Naive thymus-derived CD4-positive, alpha-beta T cell (primary cell): ENCODE measurements around the gene CAPG. TPM values are rescaled to one million over a fixed set of nuclear protein-coding genes. Genes with fewer than 3 reads are reported as not detected.

Experiments
- ATAC-seq: fragments of 150-1000 bp; cut with Tn5 transposase; 2 replicates; pipeline ENCODE4 v1.10.0; 2021; ENCODE audit warnings: mild to moderate bottlenecking, moderate library complexity
- CTCF ChIA-PET: fragments of 350-600 bp; sonication (Branson Sonifier 250); formaldehyde crosslinking; loops from one replicate; lab custom pipeline; 2021; ENCODE audit warnings: antibody characterized with exemption; lab: Charles Lee
- POLR2A ChIA-PET: fragments of 350-600 bp; sonication (Branson Sonifier 250); formaldehyde crosslinking; loops from one replicate; lab custom pipeline; 2021; ENCODE audit warnings: antibody characterized with exemption, inconsistent platforms; lab: Charles Lee
- DNase-seq, 9 donors: peaks; one replicate each; pipeline versions ENCODE4 v3.0.0 to v3.0.0-alpha.2; 2020 to 2022; ENCODE audit warnings: mixed read lengths in 1 of 9
- H3K27ac ChIP-seq: one replicate; pipeline ENCODE4 v1.7.0; 2013; ENCODE audit warnings: mild to moderate bottlenecking, low read depth, low read length, moderate library complexity
- H3K27me3 ChIP-seq, 2 donors: one replicate each; pipeline ENCODE4 v1.7.0; 2013; ENCODE audit warnings: low read length in 2 of 2, mild to moderate bottlenecking in 2 of 2, moderate library complexity in 2 of 2; ENCODE audit not compliant: control insufficient read depth in 2 of 2, insufficient read depth in 2 of 2
- H3K36me3 ChIP-seq, 3 experiments: 1 replicate in 2 of 3; 2 replicates in 1 of 3; pipeline ENCODE4 v1.7.0; 2013; ENCODE audit warnings: low read length in 3 of 3, mild to moderate bottlenecking in 3 of 3, moderate library complexity in 1 of 3; ENCODE audit not compliant: insufficient read depth in 3 of 3, control insufficient read depth in 2 of 3
- H3K4me1 ChIP-seq, 2 donors: one replicate each; pipeline ENCODE4 v1.7.0; 2013; ENCODE audit warnings: low read length in 2 of 2, mild to moderate bottlenecking in 2 of 2, moderate library complexity in 1 of 2; ENCODE audit not compliant: control insufficient read depth in 2 of 2, insufficient read depth in 2 of 2
- H3K4me3 ChIP-seq: 2 replicates; pipeline ENCODE4 v1.7.0; 2013; ENCODE audit warnings: mild to moderate bottlenecking, low read length
- H3K9me3 ChIP-seq, 3 experiments: 1 replicate in 2 of 3; 2 replicates in 1 of 3; pipeline ENCODE4 v1.7.0; 2013; ENCODE audit warnings: low read length in 3 of 3; ENCODE audit not compliant: control insufficient read depth in 2 of 3
- H3K27ac Mint-ChIP-seq, 9 donors: one replicate each; pipeline ENCODE4 v1.8.0; 2020 to 2022; ENCODE audit warnings: mixed read lengths in 9 of 9, mild to moderate bottlenecking in 8 of 9, moderate library complexity in 5 of 9, inconsistent platforms in 2 of 9
- H3K27me3 Mint-ChIP-seq, 5 donors: one replicate each; pipeline ENCODE4 v1.8.0; 2021 to 2022; ENCODE audit warnings: mixed read lengths in 5 of 5, mild to moderate bottlenecking in 1 of 5
- H3K36me3 Mint-ChIP-seq, 5 donors: one replicate each; pipeline ENCODE4 v1.8.0; 2020 to 2022; ENCODE audit warnings: mixed read lengths in 5 of 5, mild to moderate bottlenecking in 3 of 5, inconsistent platforms in 1 of 5
- H3K4me1 Mint-ChIP-seq, 7 donors: one replicate each; pipeline ENCODE4 v1.8.0; 2020 to 2022; ENCODE audit warnings: mixed read lengths in 7 of 7, mild to moderate bottlenecking in 3 of 7, inconsistent platforms in 1 of 7
- H3K4me3 Mint-ChIP-seq, 10 donors: one replicate each; pipeline ENCODE4 v1.8.0; 2020 to 2022; ENCODE audit warnings: mild to moderate bottlenecking in 10 of 10, mixed read lengths in 10 of 10, moderate library complexity in 6 of 10, inconsistent platforms in 2 of 10
- H3K9me3 Mint-ChIP-seq, 11 donors: one replicate each; pipeline ENCODE4 v1.8.0; 2020 to 2022; ENCODE audit warnings: mixed read lengths in 11 of 11, mild to moderate bottlenecking in 4 of 11, inconsistent platforms in 1 of 11, moderate library complexity in 1 of 11
- intact Hi-C, 2 donors: fragments of 100-400 bp; cut with micrococcal nuclease; formaldehyde crosslinking; loops; one replicate each; pipeline ENCODE4 v1.15.1; 2023
- polyA plus RNA-seq, 2 donors: library from polyadenylated mRNA; unstranded; fragments of 300-500 nt; fragmentation: Illumina TruSeq; gene quantifications; one replicate each; pipeline ENCODE4 v1.2.3, GENCODE V29; 2021
- total RNA-seq, 6 experiments: library from RNA in 5 of 6; stranded (reverse) in 5 of 6; gene quantifications; 1 replicate in 5 of 6; 2 replicates in 1 of 6; pipeline ENCODE4 v1.2.3 and lab custom pipeline; 2021 to 2026

The CAPG gene
- total and polyA plus RNA-seq, 7 experiments from 2014 or later: 12.9 to 265 (median 34.3) TPM

DNA sequence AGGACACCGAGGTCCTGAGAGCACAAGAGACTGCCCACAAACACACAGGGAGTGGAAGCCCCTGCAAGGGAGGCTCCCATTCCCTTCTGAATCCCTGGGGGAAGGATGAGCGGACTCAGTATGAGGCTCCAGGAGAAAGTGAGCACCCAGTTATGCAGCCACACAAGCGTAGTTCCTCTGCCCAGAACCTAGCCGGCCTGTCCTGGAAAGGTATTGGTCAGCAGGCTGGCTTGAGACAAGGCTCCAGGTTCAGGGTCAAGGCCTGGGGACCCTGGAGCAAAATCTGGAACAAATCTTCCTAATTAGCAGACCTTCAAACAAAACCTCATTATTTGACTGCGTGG lies 1.2 kb upstream of the CAPG start:
- Mint-ChIP-seq H3K9me3 (no peaks in the 10 kb centered on the region), H3K27me3 (peaks cover 0 to 15% (median 0%) of the 10 kb centered on the region in 5 donors), H3K36me3 (peaks cover 0 to 9% (median 0%) of the 10 kb centered on the region in 5 donors), H3K4me3 (peak overlapping the region in 6 of 10 donors; percentile 14 to 84 (median 74)), H3K27ac (peak overlapping the region in 3 of 9 donors; percentile 60 to 67 (median 62)), H3K4me1 (peaks cover 24 to 70% (median 46%) of the 10 kb centered on the region in 7 donors)
- ChIA-PET CTCF (interaction anchor here (1.0 kb wide), 1 partner anchor 9 kb away, joined by 3 read pairs; no protein-coding TSS in a partner anchor), POLR2A (interaction anchor here (0.7 kb wide), 1 partner anchor 137 kb away, joined by 3 read pairs; no protein-coding TSS in a partner anchor)
- intact Hi-C loops: loop anchor here in 1 of 2 donors (10.0 kb wide), 1 partner anchor 783 kb away; the partner anchor contains the start of genes IMMT and MRPL35
- Histone ChIP-seq H3K27me3 (no peaks in the 10 kb centered on the region), H3K4me3 (no peak overlapping the region), H3K27ac (no peak overlapping the region), H3K36me3 (no peaks in the 10 kb centered on the region), H3K4me1 (peaks cover 25 to 42% of the 10 kb centered on the region in 2 donors), H3K9me3 (no peaks in the 10 kb centered on the region)
- DNase-seq (no peak), ATAC-seq (no peak)

GRCh38 chr2:85410584-85411404 lies 628 bp upstream of the CAPG start:
- intact Hi-C loops: loop anchor here in 1 of 2 donors (1.0 to 10.0 kb wide), 2 partner anchors 8 to 784 kb away; partner anchors contain the start of genes IMMT, MRPL35 and SH2D6
- H3K27me3 Mint-ChIP-seq: peaks cover 0 to 15% (median 0%) of the 10 kb centered on the region in 5 donors
- H3K4me3 Mint-ChIP-seq: peak overlapping the region; percentile 14 to 94 (median 74)
- peaks cover 0 to 9% (median 0%) of the 10 kb centered on the region in 5 donors for H3K36me3 Mint-ChIP-seq
- peaks cover 24 to 76% (median 49%) of the 10 kb centered on the region in 7 donors for H3K4me1 Mint-ChIP-seq
- Histone ChIP-seq H3K36me3 (no peaks in the 10 kb centered on the region), H3K27me3 (no peaks in the 10 kb centered on the region), H3K4me1 (peaks cover 25 to 48% of the 10 kb centered on the region in 2 donors), H3K4me3 (peak overlapping the region; percentile 63), H3K27ac (peak overlapping the region; percentile 41), H3K9me3 (no peaks in the 10 kb centered on the region)
- CTCF ChIA-PET: interaction anchor here (1.0 kb wide), 1 partner anchor 9 kb away, joined by 3 read pairs; no protein-coding TSS in a partner anchor
- peak overlapping the region in 7 of 9 donors; percentile 19 to 81 (median 67) for H3K27ac Mint-ChIP-seq
- peak; percentile 1 for ATAC-seq
- POLR2A ChIA-PET: interaction anchor here (0.7 kb wide), 1 partner anchor 138 kb away, joined by 3 read pairs; no protein-coding TSS in a partner anchor
- DNase-seq: no peak
- H3K9me3 Mint-ChIP-seq: no peaks in the 10 kb centered on the region

GRCh38 chr2:85405201-85406059 lies 4.7 kb downstream of the CAPG start:
- peak; percentile 82 for ATAC-seq
- peaks cover 23 to 55% (median 44%) of the 10 kb centered on the region in 7 donors for H3K4me1 Mint-ChIP-seq
- POLR2A ChIA-PET: interaction anchor here (0.7 to 1.1 kb wide), 3 partner anchors 13 to 975 kb away, joined by 3 to 7 read pairs (median 3); partner anchors contain the start of gene SH2D6
- peaks cover 0 to 23% (median 8%) of the 10 kb centered on the region in 11 donors for H3K9me3 Mint-ChIP-seq
- H3K36me3 Mint-ChIP-seq: peaks cover 0 to 44% (median 15%) of the 10 kb centered on the region in 5 donors
- H3K4me3 Mint-ChIP-seq: peak overlapping the region; percentile 32 to 81 (median 61)
- peaks cover 28 to 47% of the 10 kb centered on the region in 2 donors for H3K4me1 ChIP-seq
- H3K36me3 ChIP-seq: peaks cover 0 to 11% (median 0%) of the 10 kb centered on the region in 3 experiments
- H3K9me3 ChIP-seq: no peaks in the 10 kb centered on the region
- no peaks in the 10 kb centered on the region for H3K27me3 ChIP-seq
- intact Hi-C loops: no loop called here
- DNase-seq: peak in 5 of 9 donors; percentile 28 to 75 (median 38)
- peak overlapping the region; percentile 40 to 96 (median 79) for H3K27ac Mint-ChIP-seq
- no peaks in the 10 kb centered on the region for H3K27me3 Mint-ChIP-seq
- CTCF ChIA-PET: interaction anchor here (1.0 kb wide), 1 partner anchor 14 kb away, joined by 3 read pairs; no protein-coding TSS in a partner anchor
- H3K4me3 ChIP-seq: no peak overlapping the region
- H3K27ac ChIP-seq: no peak overlapping the region

DNA sequence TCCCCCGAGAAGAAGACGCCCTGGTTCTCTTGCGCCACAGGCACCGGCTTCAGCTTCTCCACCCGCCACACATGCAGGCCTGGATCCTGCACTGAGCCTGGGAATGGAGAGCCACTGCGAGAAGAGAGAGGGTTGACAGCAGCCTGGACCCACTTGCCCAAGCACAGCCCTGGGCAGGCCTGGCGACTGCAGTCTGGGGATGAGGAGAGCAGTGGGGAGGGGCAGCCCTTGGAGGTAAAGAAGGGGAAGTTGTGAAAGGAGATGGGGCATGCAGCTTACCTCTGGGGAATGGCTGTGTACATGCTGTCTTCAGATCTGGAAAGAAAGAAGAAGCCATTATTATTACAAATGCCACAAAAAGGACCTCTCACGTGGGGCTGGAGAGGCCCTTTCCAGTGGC lies 8.3 kb downstream of the CAPG start:
- intact Hi-C loops: no loop called here
- Histone ChIP-seq H3K4me1 (peaks cover 6 to 18% of the 10 kb centered on the region in 2 donors), H3K27ac (no peak overlapping the region), H3K36me3 (peaks cover 0 to 19% (median 0%) of the 10 kb centered on the region in 3 experiments), H3K27me3 (no peaks in the 10 kb centered on the region), H3K4me3 (no peak overlapping the region), H3K9me3 (no peaks in the 10 kb centered on the region)
- no peaks in the 10 kb centered on the region for H3K27me3 Mint-ChIP-seq
- H3K4me3 Mint-ChIP-seq: no peak overlapping the region
- ATAC-seq: no peak
- POLR2A ChIA-PET: no interaction called here
- no peak for DNase-seq
- H3K36me3 Mint-ChIP-seq: peaks cover 0 to 55% (median 15%) of the 10 kb centered on the region in 5 donors
- H3K27ac Mint-ChIP-seq: no peak overlapping the region
- H3K4me1 Mint-ChIP-seq: peaks cover 10 to 43% (median 16%) of the 10 kb centered on the region in 7 donors
- CTCF ChIA-PET: interaction anchor here (0.6 kb wide), 1 partner anchor 128 kb away, joined by 5 read pairs; no protein-coding TSS in a partner anchor
- H3K9me3 Mint-ChIP-seq: peaks cover 0 to 23% (median 8%) of the 10 kb centered on the region in 11 donors

DNA sequence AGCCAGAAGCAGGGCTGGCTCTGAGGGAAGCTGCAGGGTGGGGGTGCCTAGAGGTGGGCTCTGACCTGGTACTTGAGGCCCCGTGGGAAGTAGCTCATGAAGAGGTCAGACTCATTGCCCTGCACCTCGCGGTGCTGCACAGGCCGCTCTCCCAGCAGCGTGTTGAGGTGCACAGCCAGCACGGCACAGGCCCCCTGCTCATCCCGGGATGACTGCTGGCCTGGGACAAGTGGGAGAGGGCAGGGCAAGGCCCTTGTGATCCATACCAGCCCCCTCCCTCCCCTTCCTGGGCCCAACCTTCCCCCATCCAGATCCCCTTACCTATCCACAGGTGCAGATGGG lies 8.7 kb downstream of the CAPG start:
- POLR2A ChIA-PET: no interaction called here
- Mint-ChIP-seq H3K27ac (no peak overlapping the region), H3K4me1 (peaks cover 10 to 43% (median 15%) of the 10 kb centered on the region in 7 donors), H3K4me3 (no peak overlapping the region), H3K9me3 (peaks cover 0 to 23% (median 8%) of the 10 kb centered on the region in 11 donors), H3K27me3 (no peaks in the 10 kb centered on the region), H3K36me3 (peaks cover 0 to 59% (median 15%) of the 10 kb centered on the region in 5 donors)
- Histone ChIP-seq H3K27ac (no peak overlapping the region), H3K36me3 (peaks cover 0 to 19% (median 0%) of the 10 kb centered on the region in 3 experiments), H3K4me3 (no peak overlapping the region), H3K9me3 (no peaks in the 10 kb centered on the region), H3K4me1 (peaks cover 6 to 14% of the 10 kb centered on the region in 2 donors), H3K27me3 (no peaks in the 10 kb centered on the region)
- ATAC-seq (no peak), DNase-seq (no peak)
- intact Hi-C loops: no loop called here
- CTCF ChIA-PET: interaction anchor here (1.6 kb wide), 1 partner anchor 10 kb away, joined by 4 read pairs; no protein-coding TSS in a partner anchor
